DMS153 treated with DMSO at 0.1 percent for 48 hours (cell line): ENCODE data around the gene EVL.
"Not testable (repeated sequence)": the region's sequence is repeated elsewhere in the genome, so short reads cannot be mapped to it uniquely, and the experiment has no call there.

ENCODE experiments used
- DNase-seq: peaks from one replicate; lab custom pipeline; 2025; ENCODE audit not compliant: unreplicated experiment; lab: John Stamatoyannopoulos, UW

The EVL gene

DNA sequence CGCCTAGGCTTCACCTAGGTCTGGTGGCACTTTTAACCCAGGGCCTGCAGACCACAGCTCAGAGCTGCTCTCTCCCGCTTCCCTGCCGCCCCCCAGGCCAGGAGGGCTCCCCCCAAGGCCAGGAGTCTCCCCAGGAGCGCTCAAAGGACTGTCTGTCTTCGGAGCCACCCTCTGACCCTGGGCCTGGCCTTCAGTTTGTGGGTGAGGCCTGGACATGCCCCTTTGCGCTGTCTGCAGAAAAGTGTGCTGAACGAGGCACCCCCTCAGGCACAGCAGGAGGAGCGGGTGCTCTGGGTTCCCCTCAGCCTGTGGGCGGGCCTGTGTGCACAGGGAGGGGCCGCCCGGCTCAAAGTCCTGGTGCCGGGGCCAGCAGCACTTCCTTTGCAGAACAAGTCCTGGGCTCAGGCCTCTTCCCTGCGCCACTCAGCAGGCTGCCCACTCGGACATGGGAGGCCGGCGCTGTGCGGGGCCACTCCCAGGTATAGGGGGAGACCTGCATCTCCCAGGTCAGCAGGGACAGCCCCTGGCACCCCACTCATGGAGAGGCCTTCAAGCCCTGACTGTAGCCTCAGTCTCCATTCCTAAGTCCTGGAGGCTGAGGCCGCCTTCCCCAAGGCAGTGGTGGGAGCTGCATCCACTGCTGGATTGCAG is 79.9 kb downstream of the EVL start:
- no peak for DNase-seq

DNA sequence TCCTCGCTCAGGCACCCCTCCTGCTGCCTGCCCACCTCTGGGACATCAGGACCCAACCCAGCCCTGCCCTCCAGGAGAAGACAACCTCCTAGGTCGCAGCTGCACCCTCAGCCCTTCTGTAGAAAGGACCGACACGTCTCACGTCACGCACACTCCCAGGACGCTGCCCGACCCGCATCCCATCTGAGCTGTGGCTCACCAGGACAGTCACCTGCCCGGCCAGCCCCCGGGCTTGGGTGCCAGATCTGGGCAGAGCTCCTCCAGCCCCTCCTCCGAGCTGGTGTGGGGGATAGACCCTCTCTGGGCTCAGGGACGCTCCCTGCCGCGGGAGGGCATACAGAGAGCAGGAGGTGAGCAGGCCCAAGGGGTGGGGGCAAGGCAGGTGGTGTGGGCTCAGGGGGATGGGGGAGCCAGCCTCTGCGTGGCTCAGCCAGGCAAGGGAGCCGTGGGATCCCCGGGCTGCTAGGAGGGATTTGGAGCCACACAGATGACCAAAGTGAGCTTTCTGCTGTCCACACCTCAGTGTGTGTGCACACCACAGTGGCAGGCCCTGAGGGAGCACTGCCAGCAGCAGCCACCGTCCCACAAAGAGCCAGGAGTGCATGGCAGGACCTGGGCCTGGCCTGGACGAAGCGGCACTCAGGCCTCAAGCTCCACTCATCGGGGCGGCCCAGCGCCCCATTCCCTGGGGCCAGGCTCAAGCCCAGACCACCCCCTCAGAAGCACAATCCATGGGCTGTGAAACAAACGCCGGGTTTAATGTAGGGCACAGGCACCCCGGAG is 80.7 kb downstream of the EVL start:
- no peak for DNase-seq

DNA sequence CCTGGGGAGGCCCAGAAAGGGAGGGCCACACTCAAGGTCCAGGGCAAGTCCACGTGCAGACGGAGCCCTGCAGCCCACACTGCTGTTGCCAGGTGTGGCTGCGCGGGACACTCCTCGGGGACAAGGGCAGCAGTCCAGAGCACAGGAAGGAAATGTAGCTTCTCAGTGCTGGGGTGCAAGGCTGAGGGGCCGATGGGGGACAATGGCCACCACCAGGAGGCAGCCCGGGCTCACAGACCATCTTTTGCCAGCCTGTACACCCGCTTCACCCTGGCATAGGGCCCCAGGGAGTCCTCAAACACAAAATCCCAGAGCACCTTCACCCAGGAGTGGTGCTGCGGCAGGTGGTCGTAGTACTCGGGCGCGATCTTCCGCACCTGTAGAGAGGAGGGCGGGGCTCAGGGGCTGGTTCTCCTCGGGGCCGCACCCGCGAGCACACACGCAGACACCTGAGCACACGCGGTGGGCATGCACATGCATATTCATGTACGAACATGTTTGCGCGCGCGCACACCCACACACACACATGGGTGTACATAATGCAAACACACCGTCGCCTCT is 81.4 kb downstream of the EVL start:
- no peak for DNase-seq

DNA sequence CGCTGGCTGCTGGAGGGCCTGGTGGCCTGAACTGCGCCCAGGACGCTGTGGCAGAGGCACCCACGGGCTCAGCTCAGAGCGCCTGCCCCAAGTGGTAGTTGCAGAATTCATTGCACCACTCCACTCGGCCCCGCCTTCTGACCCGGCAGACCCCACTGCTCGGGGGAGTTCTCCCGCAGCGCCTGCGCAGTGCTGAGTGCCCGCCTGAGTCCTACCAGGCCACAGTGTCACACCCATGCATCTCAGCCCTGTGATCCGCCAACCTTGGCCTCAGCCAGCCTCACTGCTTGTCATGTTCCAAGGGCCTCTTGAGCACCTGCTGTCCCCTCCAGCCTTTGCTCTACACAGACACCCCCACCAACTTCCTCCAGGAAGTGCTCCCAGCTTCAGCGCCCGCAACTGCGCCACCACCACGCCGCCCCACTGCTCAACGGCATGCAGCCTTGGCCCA is 82.0 kb downstream of the EVL start:
- DNase-seq = no peak

GRCh38 chr14:100147691-100148464 is 82.7 kb downstream of the EVL start:
- DNase-seq = no peak

DNA sequence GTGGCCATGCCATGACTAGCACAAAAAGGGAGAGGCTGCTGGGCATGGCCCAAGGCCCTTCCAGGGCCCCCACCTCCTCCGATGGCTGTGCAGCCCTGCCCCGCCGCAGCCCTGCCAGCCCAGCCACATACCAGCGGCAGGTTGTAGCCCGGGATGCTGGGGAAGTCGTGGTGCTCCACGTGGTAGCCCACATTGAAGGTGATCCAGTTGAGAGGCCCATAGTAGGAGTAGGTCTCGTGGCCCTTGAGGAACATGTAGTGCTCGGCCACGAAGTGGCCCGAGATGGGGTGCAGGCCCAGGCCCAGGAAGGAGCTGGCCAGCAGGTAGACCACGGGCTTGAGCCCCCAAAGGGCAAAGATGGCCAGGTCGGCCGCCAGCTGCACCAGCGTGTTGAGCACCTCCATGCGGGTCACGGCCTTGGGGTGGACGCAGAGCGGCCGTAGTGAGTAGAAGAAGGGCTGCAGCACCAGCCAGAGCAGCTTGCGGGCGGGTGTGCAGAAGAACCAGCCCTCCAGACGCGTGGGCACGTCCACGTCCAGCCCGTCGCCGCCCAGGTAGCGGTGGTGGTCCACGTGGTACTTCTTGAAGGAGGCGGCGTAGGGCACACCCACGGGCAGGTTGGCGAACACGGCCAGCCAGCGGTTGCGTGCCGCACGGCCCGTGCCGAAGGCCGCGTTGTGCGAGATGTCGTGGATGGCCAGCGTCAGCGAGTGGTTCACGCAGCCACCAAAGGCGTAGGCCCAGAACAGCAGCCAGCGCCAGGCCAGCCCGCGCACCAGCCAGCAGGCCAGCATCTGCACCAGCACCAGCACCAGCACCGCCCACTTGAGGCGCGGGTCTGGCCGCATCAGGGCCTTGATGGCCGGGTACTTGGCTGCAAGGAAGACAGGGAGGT is 83.9 kb downstream of the EVL start:
- no peak for DNase-seq

DNA sequence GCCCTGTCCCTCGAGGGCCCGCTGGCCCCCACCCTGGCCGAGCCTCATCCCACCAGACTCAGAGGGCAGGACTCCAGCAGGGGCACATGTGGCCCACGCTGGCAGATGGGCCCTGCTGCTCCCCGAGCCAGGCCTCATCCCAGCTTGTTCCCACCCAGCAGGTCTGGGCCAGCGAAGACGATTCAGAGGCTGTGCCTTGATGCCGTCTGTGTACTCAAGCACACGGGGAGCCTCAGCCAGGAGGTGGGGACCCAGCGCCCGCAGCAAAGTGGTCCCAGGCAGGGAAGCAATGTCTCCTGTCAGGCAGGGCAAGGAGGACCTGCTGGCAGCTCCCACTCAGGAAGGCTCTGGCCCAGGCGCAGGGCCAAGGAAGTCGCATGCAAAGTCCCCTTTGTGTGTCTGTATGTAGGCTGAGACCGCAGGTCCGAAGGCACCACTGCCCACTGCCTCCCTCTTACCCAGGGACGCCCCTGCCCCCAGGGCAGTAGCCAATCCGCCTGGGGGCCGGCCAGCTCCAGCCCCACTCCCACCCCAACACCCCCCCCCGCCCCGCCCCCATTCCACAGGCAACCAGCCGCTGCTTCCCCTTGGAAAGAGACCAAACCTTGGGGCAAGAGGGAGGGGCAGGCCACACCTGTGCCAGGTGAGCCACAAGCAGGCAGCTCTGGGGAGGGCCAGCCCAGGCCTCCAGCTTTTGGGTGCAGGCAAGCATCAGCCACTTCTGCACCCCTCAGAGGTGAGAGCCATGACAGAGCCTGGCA is 84.8 kb downstream of the EVL start:
- DNase-seq = no peak

DNA sequence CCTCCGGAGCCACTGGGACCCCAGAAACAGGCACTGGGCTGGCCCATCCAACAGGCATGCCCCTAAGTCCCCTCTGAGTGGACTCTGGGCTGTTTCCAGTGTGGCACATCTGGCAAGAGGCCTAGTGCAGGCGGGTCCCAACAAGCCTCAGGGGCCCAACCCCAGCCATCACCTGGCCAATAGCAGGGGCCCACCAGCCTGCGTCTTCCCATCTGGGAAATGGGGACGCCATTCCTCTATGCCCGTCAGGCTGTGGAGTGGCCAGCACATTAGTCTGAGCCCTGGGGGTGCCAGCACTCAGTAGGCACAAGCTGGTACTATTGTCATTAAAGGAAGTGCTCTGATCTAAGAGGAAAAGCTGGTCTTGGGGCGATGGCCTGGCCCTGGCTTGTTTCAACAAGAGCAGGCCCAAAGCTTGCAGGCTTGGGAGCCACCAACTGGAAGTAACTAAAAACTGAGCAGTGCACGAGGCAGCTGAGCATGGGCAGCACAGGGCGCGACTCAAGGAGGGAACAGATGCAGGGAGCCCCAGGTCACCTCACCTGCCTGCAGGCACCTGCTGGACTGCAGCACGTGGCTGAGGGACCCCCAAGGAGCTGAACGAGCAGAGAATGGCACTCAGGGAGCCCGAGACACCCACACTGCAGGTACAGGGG is 85.8 kb downstream of the EVL start:
- no peak for DNase-seq

DNA sequence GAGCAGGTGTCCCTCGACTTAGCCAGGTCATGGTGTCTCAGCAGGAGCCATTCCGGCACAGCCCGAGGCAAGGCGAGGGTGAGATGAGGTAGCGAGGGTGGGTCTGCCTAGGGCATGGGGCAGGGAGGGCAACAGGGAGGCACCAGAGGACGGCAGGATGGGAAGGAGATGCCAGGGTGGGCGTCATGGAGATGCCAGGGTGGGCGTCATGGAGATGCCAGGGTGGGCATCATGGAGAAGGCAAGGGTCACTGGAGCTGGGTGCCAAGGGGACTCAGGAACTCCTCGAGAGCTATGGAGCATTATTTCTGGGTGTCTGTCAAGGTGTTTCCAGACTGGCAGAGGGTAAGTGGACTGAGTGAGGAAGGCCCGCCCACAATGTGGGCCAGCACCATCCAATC is 86.9 kb downstream of the EVL start:
- DNase-seq = no peak

- DNase-seq = no peak
These were observed 88.3 kb downstream of the EVL start for GRCh38 chr14:100153560-100153959.

DNA sequence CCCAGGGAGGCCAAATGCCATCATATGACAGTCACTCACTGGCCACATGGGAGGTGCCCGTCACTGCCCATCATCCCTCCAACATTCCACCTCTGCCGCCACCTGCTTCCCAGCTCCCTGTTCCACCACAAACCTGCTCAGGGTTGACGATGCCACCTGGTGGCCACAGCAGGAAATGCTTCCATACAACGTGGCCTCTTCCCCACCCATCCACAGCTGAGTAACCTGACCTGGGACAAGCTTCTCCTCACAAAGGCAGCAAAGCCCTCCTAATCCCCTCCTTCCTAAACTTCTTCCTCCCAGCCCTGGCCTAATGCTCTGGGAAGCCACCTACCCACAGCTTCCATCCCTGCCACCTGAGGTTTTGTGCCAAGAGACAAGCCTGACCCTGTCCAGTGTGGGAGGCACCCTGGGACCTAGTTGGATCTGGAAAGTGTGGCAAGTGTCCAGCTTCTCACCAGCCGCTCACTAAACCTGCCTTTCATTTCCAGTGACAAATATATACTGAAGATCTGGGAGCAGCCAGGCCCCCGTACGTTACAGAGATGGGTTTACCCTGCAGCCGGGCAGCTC is 89.9 kb downstream of the EVL start:
- DNase-seq = no peak

DNA sequence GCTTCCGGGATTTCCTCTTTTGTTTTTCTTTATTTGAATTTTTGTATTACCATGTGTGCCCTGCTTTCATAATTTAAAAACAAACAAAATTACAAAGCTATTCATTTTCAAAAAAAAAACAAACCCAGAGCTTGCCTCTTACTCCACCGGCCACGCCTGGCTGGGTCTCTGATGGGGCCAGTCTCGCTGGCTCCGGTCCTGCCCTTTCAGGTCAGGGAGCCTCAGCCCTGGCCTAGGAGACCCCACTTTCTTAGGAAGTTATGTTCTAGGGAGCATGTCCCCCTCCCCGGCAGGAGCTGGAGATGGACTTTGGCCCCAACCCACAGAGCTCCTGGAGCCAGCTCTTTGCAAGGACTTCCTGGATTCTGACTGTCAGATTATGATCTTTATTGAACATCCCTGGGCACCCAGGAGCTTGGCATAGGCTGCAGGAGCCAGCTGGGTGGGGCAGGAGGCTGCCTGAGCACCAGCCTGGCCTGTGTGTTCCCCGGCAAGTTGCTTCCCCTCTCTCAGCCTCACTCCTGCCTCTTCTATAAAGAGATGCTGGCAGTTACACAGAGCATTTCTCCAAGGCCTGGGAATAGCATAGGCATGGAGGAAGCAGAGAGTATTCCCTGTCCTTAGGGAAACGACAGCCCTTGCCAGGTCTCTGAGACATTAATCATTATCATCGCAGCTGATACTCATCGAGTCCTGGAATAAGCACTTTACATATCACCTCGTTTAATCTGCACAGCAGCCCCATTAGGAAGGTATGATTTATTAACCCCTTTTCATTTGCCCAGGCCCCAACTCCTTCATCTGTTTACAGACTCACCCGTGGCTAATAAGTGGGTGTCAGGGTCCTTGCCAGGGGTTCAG is 90.8 kb downstream of the EVL start:
- DNase-seq = no peak

GRCh38 chr14:100156776-100157175 is 91.6 kb downstream of the EVL start:
- no peak for DNase-seq

GRCh38 chr14:100157548-100158232 is 92.5 kb downstream of the EVL start:
- DNase-seq = not testable (repeated sequence)

DNA sequence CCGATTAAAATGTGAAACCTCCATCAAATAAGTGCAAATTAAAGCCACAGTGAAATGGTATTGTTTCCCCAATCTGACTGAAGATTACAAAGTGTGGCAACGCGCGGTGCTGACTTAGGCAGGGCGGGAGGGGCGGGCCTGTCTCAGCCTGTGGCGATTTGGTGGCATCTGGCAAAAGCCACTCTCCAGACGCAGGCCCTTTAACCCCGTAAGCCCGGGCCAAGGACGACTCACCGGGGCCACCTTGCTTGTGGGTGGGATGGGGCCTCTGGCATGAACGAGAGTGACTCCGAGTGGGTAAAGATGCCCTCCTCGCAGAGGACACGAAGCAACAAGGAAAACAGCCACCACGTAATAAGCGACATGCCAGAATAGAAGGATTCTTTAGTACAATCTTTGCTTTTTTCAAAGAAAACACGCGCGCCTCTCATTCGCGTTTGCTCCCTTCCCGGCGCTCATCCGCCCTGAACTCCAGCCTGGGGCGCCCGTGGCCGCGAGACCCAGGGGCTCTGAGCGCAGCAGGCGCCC is 93.4 kb downstream of the EVL start:
- no peak for DNase-seq

DNA sequence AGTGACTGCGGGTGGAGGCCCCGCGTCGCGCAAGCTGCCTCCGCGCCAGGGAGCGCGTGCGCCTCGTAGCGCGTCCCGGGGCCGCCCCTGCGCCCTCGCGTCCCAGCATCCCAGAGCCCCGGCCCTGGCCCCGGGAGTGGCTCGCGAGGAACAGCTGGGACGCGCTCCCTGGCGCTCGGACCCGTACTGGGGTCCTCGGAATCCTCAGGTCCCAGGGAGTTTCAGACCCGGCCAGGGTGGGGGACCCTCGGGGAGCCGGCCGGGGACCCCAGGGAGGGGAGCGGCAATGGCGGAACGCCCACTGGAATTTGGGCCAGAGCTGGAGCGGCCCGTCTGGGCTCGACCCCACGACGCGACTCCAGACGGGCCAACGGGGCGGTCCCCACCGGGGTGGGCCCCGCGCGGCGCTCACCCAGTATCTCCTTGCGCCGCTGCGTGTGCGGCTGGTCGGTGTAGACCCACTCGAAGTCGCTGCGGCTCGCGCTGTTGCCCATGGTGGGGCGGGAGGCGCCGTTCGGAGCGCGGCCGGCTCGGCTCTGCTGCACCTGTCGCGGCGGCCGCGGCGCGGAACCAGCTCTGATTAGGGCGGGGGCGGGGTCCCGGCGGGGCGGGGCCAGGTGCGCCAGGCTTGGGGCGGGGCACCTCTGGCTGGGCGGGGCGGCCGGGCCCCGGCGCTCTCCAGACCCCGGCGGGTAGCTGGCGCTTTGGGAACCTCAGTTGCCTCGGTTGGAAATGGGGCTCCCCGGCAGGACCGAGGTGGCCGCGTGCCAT is 94.1 kb downstream of the EVL start, which contains the start of gene DEGS2:
Gene DEGS2 (minus strand): TSS at position 552 of the 771 bp plus-strand sequence. CDS start 58 bp downstream, at position 494.
- peak; percentile 12 for DNase-seq
